HepG2 (cell line): Measurements from ENCODE around the gene NFXL1. TPM values are rescaled to one million over a fixed set of nuclear protein-coding genes. Genes with fewer than 3 reads are reported as not detected.

Source experiments
- ARID2 ChIP-seq: sonication (generic); formaldehyde crosslinking; IDR thresholded peaks from 2 replicates; pipeline ENCODE4 v1.8.1; 2022; ENCODE audit warnings: mild to moderate bottlenecking, missing genetic modification reagents, borderline replicate concordance
- ATAD3A ChIP-seq: sonication (generic); formaldehyde crosslinking; IDR thresholded peaks from 2 replicates; pipeline ENCODE4 v1.4.0; 2020; ENCODE audit warnings: missing genetic modification reagents
- CBX2 ChIP-seq, 2 experiments: fragments of 200-600 bp in 1 of 2; sonication (generic); formaldehyde crosslinking in 1 of 2; IDR thresholded peaks; 2 replicates each; pipeline versions ENCODE4 v1.7.0 to v1.8.1; 2018 to 2022; ENCODE audit warnings: low read depth in 2 of 2, low read length in 1 of 2, mild to moderate bottlenecking in 1 of 2, missing genetic modification reagents in 1 of 2
- FOXM1 ChIP-seq: sonication (generic); formaldehyde crosslinking; IDR thresholded peaks from 2 replicates; pipeline ENCODE4 v1.5.0; 2020; ENCODE audit warnings: missing genetic modification reagents
- HMG20B ChIP-seq: conservative IDR thresholded peaks from 2 replicates; pipeline ENCODE4 v1.6.1; 2016; ENCODE audit warnings: missing genetic modification reagents, missing compliant biosample characterization
- MLLT10 ChIP-seq: sonication (generic); formaldehyde crosslinking; IDR thresholded peaks from 2 replicates; pipeline ENCODE4 v1.4.0; 2020; ENCODE audit warnings: missing genetic modification reagents
- NR1H2 ChIP-seq: sonication (generic); formaldehyde crosslinking; IDR thresholded peaks from 2 replicates; pipeline ENCODE4 v1.8.1; 2022; ENCODE audit warnings: low read depth, missing genetic modification reagents, borderline replicate concordance
- PPARG ChIP-seq: conservative IDR thresholded peaks from 2 replicates; pipeline ENCODE4 v1.6.1; 2016; ENCODE audit warnings: missing biosample characterization, missing genetic modification reagents
- SP1 ChIP-seq, 2 experiments: fragments of 450-650 bp in 1 of 2; sonication (generic) in 1 of 2; formaldehyde crosslinking in 1 of 2; IDR thresholded peaks; 2 replicates each; pipeline versions ENCODE4 v1.4.0 to v1.6.1; 2016 to 2020; ENCODE audit warnings: missing genetic modification reagents in 1 of 2
- U2AF1 ChIP-seq: fragments of 200-400 bp; formaldehyde crosslinking; optimal IDR thresholded peaks from 2 replicates; pipeline ENCODE3; 2017; ENCODE audit warnings: mild to moderate bottlenecking, low read depth, low read length
- XRCC5 ChIP-seq: fragments of 200-400 bp; formaldehyde crosslinking; optimal IDR thresholded peaks from 2 replicates; pipeline ENCODE3; 2017; ENCODE audit warnings: mild to moderate bottlenecking, low read length
- ZBTB1 ChIP-seq: sonication (generic); formaldehyde crosslinking; IDR thresholded peaks from 2 replicates; pipeline ENCODE4 v1.4.0; 2020; ENCODE audit warnings: missing genetic modification reagents, borderline replicate concordance
- ZFX ChIP-seq: sonication (generic); formaldehyde crosslinking; IDR thresholded peaks from 2 replicates; pipeline ENCODE4 v1.4.0; 2020; ENCODE audit warnings: mild to moderate bottlenecking, low read depth, missing genetic modification reagents, moderate library complexity
- ZNF20 ChIP-seq: sonication (generic); formaldehyde crosslinking; IDR thresholded peaks from 2 replicates; pipeline ENCODE4 v1.4.0; 2020; ENCODE audit warnings: mild to moderate bottlenecking, moderate library complexity, missing genetic modification reagents
- ZNF276 ChIP-seq: sonication (generic); formaldehyde crosslinking; IDR thresholded peaks from 2 replicates; pipeline ENCODE4 v1.4.0; 2020; ENCODE audit warnings: mild to moderate bottlenecking, low read depth, missing genetic modification reagents
- ZNF430 ChIP-seq: sonication (generic); formaldehyde crosslinking; IDR thresholded peaks from 2 replicates; pipeline ENCODE4 v1.9.0; 2021; ENCODE audit warnings: mild to moderate bottlenecking, missing genetic modification reagents
- ZNF530 ChIP-seq: sonication (generic); formaldehyde crosslinking; IDR thresholded peaks from 2 replicates; pipeline ENCODE4 v1.5.0; 2020; ENCODE audit warnings: low read depth, mild to moderate bottlenecking, missing genetic modification reagents
- ZNF766 ChIP-seq: sonication (generic); formaldehyde crosslinking; IDR thresholded peaks from 2 replicates; pipeline ENCODE4 v1.5.0; 2020; ENCODE audit warnings: missing genetic modification reagents, borderline replicate concordance
- ZNF775 ChIP-seq: sonication (generic); formaldehyde crosslinking; IDR thresholded peaks from 2 replicates; pipeline ENCODE4 v1.4.0; 2020; ENCODE audit warnings: missing genetic modification reagents, mild to moderate bottlenecking, moderate library complexity, borderline replicate concordance
- ZNF891 ChIP-seq: sonication (generic); formaldehyde crosslinking; IDR thresholded peaks from 2 replicates; pipeline ENCODE4 v1.5.0; 2020; ENCODE audit warnings: mild to moderate bottlenecking, missing genetic modification reagents
- ZSCAN20 ChIP-seq: sonication (generic); formaldehyde crosslinking; IDR thresholded peaks from 2 replicates; pipeline ENCODE4 v1.4.0; 2020; ENCODE audit warnings: missing genetic modification reagents, mild to moderate bottlenecking, borderline replicate concordance
- ZXDC ChIP-seq: sonication (generic); formaldehyde crosslinking; IDR thresholded peaks from 2 replicates; pipeline ENCODE4 v1.5.0; 2020; ENCODE audit warnings: mild to moderate bottlenecking, missing genetic modification reagents
- polyA plus RNA-seq, 8 experiments: library from polyadenylated mRNA; depleted of rRNA in 3 of 8; stranded (reverse) in 7 of 8; unstranded in 1 of 8; fragments of >200 nt; fragmentation: Illumina TruSeq in 4 of 8; extraction: Trizol in 4 of 8; gene quantifications; 2 replicates each; pipeline versions ENCODE4 v1.2.1 to v1.2.3, GENCODE V29; 2011 to 2016; ENCODE audit warnings: low read depth in 4 of 8, missing spikeins in 1 of 8, mixed read lengths in 1 of 8; ENCODE audit not compliant: insufficient read depth in 1 of 8
- total RNA-seq, 5 experiments: library from RNA; depleted of rRNA; stranded (reverse); fragments of >200 nt; fragmentation: Illumina TruSeq; extraction: Trizol; gene quantifications; 2 replicates each; pipeline ENCODE4 v1.2.3, GENCODE V29; 2016; ENCODE audit warnings: low read depth in 1 of 5
- TF ChIP-seq, protein P1 (sequence below): sonication (generic); formaldehyde crosslinking; IDR thresholded peaks from 2 replicates; pipeline ENCODE4 v1.5.0; 2020; ENCODE audit warnings: missing genetic modification reagents, mild to moderate bottlenecking, borderline replicate concordance
- TF ChIP-seq, protein P2 (sequence below): sonication (generic); formaldehyde crosslinking; IDR thresholded peaks from 2 replicates; pipeline ENCODE4 v1.4.0; 2020; ENCODE audit warnings: missing genetic modification reagents

NFXL1 gene
- total and polyA plus RNA-seq, 2 of the 13 experiments (the other 11 are each of a cell fraction or from before 2014, with no cell fraction given), result 12.0 to 18.6 TPM

GRCh38 chr4:47882228-47882627 is 32.2 kb downstream of the NFXL1 start (continued):
- TF ChIP-seq SP1 (IDR thresholded peaks at IDR 0.05) (no peak), SP1 (CRISPR knock-in tag; IDR thresholded peaks at IDR 0.05) (no peak), ZNF766 (CRISPR knock-in tag) (no peak), ZBTB1 (CRISPR knock-in tag) (no peak), ZSCAN20 (CRISPR knock-in tag) (no peak), NR1H2 (no peak), ZNF891 (no peak), U2AF1 (no peak), HMG20B (CRISPR knock-in tag) (no peak), ZFX (CRISPR knock-in tag) (no peak), CBX2 (IDR thresholded peaks at IDR 0.05; ENCODE audit: low read depth, low read length) (no peak), CBX2 (CRISPR knock-in tag; IDR thresholded peaks at IDR 0.05; ENCODE audit: low read depth) (no peak), PPARG (CRISPR knock-in tag) (no peak), ZXDC (CRISPR knock-in tag) (no peak), XRCC5 (no peak), MLLT10 (no peak), ZNF530 (CRISPR knock-in tag) (no peak), ZNF775 (CRISPR knock-in tag) (no peak), FOXM1 (CRISPR knock-in tag) (no peak), ZNF430 (CRISPR knock-in tag) (no peak), ZNF20 (CRISPR knock-in tag) (no peak), ARID2 (no peak), ZNF276 (CRISPR knock-in tag) (no peak), ATAD3A (CRISPR knock-in tag) (no peak)
- TF ChIP-seq, protein P1, sequence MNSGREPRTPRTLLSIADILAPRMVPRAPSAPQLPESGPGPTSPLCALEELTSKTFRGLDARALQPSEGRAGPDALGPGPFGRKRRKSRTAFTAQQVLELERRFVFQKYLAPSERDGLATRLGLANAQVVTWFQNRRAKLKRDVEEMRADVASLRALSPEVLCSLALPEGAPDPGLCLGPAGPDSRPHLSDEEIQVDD, result no peak
- TF ChIP-seq, protein P2, sequence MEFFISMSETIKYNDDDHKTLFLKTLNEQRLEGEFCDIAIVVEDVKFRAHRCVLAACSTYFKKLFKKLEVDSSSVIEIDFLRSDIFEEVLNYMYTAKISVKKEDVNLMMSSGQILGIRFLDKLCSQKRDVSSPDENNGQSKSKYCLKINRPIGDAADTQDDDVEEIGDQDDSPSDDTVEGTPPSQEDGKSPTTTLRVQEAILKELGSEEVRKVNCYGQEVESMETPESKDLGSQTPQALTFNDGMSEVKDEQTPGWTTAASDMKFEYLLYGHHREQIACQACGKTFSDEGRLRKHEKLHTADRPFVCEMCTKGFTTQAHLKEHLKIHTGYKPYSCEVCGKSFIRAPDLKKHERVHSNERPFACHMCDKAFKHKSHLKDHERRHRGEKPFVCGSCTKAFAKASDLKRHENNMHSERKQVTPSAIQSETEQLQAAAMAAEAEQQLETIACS, result no peak
- TF ChIP-seq, all 625 proteins: peak for 6
